HG03108 (cell line): ENCODE data around the gene ABI3BP.

Experiments used
- ATAC-seq: cut with Tn5 transposase; IDR thresholded peaks from one replicate; pipeline ENCODE4 v1.9.1; 2021; ENCODE audit warnings: moderate library complexity; ENCODE audit not compliant: unreplicated experiment

ABI3BP gene

GRCh38 chr3:100844063-100844936, 148.9 kb downstream of the ABI3BP start:
- ATAC-seq, result no peak

DNA sequence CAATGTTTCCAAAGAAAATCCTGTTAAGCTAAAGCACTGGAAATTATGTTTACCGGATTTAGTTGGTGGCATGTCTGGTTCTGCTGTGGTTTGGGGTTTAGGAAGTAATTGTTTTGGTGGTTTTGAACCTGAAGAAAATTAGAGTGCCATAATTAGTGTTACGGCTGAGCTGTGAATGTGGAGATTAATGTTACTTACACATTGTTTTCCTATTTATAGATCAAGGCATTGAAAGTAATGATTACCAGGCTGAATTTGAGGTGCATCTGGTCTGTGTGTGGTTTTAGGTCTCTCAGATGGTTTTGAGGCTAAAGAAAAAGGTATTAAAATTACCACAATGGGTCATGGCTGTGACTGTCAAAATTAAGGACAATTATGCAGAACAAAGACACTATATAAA, 155.1 kb downstream of the ABI3BP start:
- no peak for ATAC-seq

GRCh38 chr3:100836661-100837060, 156.6 kb downstream of the ABI3BP start:
- ATAC-seq, result no peak

- no peak for ATAC-seq
Observed at GRCh38 chr3:100834332-100834731, 158.9 kb downstream of the ABI3BP start.

DNA sequence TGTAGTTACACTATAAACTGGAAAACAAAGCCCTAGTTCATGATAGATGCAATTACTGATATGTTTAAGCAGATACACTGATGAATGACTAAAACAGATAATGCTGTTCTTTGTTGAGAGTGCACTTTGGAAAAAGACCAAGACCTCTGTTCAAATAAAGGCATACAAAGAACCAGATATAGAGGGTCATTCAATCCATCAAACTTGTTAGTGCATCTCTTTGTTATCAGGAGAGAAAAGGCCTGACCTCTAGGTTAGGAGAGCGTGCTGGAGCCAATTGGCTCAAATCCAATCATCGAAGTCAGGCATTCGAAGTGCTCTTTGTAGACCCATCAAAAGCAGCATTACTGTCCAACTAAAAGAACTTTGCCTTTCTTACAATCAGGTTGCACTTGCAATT, 159.7 kb downstream of the ABI3BP start:
- ATAC-seq, result no peak

DNA sequence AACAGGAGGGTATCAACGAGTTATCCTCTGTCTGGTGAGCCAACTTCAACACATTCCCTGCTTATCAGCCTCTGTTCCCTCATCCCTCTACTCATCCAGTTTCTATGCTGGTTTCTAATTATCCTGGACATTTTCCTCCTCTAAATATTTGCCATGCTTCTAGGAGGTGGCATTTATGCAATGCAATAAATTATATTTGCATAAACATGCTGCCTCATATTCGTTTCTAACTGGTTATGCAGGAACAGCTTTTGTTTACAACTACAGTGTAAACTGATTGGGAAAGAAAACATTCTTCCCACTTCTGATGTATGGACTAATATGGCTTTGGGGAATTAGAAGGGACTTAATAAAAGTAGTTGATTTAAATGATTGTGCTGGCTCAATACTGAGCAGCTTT, 161.6 kb downstream of the ABI3BP start:
- no peak for ATAC-seq

DNA sequence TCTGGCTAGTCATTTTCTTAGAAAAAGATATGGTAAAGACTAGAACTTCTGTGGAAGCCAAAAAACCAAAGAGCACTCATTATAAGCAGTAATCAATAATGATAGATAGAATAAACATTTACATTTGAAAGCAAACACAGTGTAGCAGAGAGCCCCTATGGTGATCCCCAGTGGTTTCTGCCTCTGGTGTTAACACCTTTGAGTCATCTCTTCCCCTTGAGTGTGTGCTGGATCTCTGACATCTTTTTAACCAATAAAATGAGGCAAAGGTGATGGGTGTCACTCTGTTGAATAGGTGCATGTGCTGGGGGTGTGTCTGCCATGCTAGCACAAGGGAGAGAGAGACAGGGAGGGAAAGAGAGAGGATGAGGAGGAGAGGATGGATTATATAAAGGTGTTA, 162.3 kb downstream of the ABI3BP start:
- no peak for ATAC-seq

- ATAC-seq, result no peak
Observed at GRCh38 chr3:100825574-100825973, 167.6 kb downstream of the ABI3BP start.

DNA sequence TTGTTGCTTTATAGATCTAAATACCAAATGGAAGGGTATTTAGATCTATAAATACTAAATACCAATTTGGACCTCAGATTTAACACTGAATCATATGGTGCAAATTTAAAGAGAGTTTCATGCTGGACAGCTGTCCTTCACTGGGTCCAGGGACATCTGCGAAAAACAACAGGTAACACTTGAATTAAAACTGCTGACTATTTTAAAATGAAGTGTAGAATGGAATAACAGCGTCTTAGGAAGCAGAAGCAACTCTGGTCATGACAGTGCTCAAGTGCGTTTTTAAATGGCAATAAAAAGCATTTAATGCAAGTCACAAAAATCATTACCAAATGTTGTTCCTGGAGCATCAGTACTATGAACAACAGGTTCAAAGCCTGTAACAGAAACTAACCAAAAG, 177.6 kb downstream of the ABI3BP start:
- no peak for ATAC-seq

DNA sequence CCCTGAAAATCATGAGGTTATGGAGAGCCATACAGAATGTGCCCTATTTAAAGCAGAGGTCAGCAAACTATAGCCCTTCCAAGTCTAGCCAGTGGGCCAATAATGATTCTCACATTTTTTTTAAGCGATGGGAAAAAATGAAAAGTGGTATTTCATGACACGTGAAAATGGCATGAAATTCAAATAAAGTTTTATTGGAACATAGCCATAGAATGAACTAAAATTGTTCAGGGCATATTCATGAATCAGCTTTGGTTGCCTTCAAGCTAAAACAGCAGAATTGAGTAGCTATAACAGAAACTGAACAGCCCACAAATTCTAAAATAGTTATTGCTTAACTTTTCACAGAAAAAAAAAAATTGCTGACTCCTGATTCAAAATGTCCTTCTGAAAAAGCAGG, 179.4 kb downstream of the ABI3BP start:
- no peak for ATAC-seq

- ATAC-seq, result no peak
Observed at GRCh38 chr3:100811779-100812507, 181.3 kb downstream of the ABI3BP start.

GRCh38 chr3:100810671-100811070, 182.6 kb downstream of the ABI3BP start:
- no peak for ATAC-seq

GRCh38 chr3:100804631-100805030, 188.6 kb downstream of the ABI3BP start:
- ATAC-seq, result no peak

GRCh38 chr3:100803711-100804110, 189.5 kb downstream of the ABI3BP start:
- ATAC-seq, result no peak

DNA sequence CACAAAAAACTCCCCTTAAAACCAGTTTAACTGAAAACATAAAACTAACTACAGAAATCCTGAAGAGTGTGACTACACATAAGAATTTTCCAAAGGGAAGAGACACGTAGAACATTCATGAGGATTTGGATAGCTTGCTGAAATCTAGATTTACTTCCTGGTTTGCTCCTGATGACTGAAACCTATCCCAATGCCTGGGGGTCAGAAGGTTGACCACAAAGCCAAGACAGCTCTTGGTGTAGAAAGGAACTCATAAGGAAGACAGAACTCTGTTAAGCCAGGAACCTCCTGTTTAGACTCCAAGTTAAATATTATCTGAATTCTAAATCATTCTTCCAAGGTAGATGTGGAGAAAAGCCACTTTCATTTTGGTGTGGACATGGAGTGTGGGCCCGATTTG, 191.1 kb downstream of the ABI3BP start:
- ATAC-seq, result no peak

DNA sequence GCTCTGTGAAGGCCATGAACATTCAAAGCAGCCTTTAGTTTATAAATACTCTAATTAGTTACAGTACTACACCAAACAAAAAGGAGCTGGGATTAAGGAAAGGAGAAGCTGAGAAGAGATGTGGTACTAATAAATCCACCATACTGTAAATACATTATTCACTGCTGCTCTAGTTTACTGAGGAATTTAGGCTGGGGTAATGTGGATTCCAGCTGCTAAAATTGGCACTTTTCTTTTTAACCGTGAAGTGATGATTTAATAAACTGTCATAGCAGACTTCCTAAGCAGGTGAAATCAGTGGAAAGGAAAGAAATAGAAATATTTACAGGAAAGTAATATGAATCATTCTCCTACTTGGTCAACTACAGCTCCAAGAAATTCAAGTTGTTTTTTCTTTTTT, 195.2 kb downstream of the ABI3BP start:
- ATAC-seq, result no peak

DNA sequence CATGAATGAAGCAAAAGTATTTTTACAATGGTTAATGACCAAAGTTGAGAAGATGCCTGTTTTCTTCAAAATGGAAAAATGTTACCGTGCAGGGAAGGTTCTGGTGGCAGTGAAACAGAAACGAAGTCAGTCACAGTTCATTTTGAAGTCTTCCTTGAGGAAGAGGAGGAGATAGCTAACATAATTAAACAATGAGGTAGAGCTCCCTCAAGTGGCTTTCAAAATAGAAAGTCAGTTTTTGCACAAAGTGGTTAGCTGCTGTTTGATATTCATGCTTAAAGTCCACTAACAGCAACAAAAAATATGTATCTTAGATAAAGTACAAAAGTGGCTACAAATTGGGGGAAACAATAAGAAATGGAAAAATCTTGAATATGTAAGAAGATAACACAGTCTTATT, 196.7 kb downstream of the ABI3BP start:
- ATAC-seq, result peak; percentile 64

GRCh38 chr3:100789579-100789978, 203.6 kb downstream of the ABI3BP start:
- no peak for ATAC-seq

DNA sequence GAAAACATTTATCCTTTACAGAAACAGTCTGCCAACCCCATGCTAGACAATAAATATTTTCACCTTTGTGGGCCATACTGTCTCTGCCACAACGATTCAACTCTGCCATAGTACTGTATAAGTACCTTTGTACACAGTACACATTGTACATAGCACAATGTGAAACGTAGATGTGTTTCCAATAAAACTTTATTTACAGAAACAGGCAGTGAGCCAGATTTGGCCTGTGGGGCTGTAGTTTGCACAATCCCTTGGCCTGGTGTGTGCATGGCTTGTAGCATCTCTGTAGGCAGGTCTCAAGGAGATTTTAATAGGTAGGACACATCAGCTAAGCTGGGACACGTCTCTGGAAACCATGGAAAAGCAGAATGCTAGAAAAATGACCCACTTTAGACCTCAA, 209.6 kb downstream of the ABI3BP start:
- ATAC-seq, result no peak

DNA sequence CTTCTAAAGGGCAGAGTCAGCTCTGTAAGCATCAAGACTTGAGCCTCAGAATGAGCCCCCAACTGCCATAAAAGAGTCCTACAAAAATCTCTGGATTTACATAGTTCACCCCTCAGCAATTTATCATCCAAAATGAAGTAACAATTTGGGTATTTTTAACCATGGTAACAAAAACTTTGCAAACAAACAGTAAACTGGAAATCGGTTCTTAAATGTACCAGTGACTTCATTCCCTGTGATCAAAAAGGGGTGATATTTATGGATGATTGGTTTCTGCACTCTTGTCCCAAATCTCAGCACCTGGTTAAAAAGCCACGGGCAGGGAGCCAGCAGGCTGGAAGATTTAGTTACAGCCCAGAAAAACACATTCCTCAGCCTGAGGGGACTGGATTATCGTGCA, 210.3 kb downstream of the ABI3BP start:
- ATAC-seq, result no peak

DNA sequence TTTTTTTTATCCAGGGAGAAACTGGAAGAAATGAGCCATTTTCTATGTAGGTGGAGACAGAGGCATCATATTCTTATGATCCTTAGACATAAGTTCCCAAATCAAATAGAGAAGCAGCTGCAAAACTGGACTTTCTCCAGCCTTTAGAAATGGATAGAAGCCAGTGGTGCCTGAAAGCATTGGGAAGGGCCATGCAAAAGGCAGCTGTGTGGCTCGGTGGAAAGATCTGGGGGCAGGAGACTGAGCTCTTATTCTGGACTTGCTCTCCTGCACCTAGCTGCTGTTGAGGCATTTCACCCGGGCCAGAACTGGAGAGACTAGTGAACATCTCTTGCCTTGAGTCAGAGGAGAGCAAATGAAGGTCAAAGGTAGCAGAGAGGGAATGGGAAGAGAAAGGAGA, 210.9 kb downstream of the ABI3BP start:
- no peak for ATAC-seq

GRCh38 chr3:100781301-100781700, 211.9 kb downstream of the ABI3BP start:
- no peak for ATAC-seq
